ENCODE data around the gene CWC15.
A peak's percentile ranks its signal among the peaks of the same experiment; 100 is the strongest.

CWC15 gene

GRCh38 chr11:94928117-94928990 lies 45.0 kb downstream of the CWC15 start:
- no peak for TF ChIP-seq CTCF (IDR thresholded peaks at IDR 0.05; ENCODE audit: low read depth, low read length)
- no peak overlapping the region for H3K4me3 ChIP-seq (replicated peaks in 1 of 2; ENCODE audit: low read depth in 2 of 2, low read length in 2 of 2)
- DNase-seq (ENCODE audit: low read depth in 2 of 2): peak in 1 of 2 donors; percentile 31

GRCh38 chr11:94926698-94927237 lies 46.6 kb downstream of the CWC15 start:
- no peak for TF ChIP-seq CTCF (IDR thresholded peaks at IDR 0.05; ENCODE audit: low read depth, low read length)
- H3K4me3 ChIP-seq (replicated peaks in 1 of 2; ENCODE audit: low read depth in 2 of 2, low read length in 2 of 2): no peak overlapping the region
- DNase-seq (ENCODE audit: low read depth in 2 of 2): peak; percentile 96 to 98

GRCh38 chr11:94926271-94926625 lies 47.1 kb downstream of the CWC15 start:
- DNase-seq (ENCODE audit: low read depth in 2 of 2): no peak
- no peak for TF ChIP-seq CTCF (IDR thresholded peaks at IDR 0.05; ENCODE audit: low read depth, low read length)
- no peak overlapping the region for H3K4me3 ChIP-seq (replicated peaks in 1 of 2; ENCODE audit: low read depth in 2 of 2, low read length in 2 of 2)

- no peak overlapping the region for H3K4me3 ChIP-seq (replicated peaks in 1 of 2; ENCODE audit: low read depth in 2 of 2, low read length in 2 of 2)
- no peak for TF ChIP-seq CTCF (IDR thresholded peaks at IDR 0.05; ENCODE audit: low read depth, low read length)
- peak in 1 of 2 donors; percentile 10 for DNase-seq (ENCODE audit: low read depth in 2 of 2)
Observed at GRCh38 chr11:94925422-94926270, 47.7 kb downstream of the CWC15 start.

- TF ChIP-seq CTCF (IDR thresholded peaks at IDR 0.05; ENCODE audit: low read depth, low read length): no peak
- no peak overlapping the region for H3K4me3 ChIP-seq (replicated peaks in 1 of 2; ENCODE audit: low read depth in 2 of 2, low read length in 2 of 2)
- DNase-seq (ENCODE audit: low read depth in 2 of 2): no peak
Observed at GRCh38 chr11:94924612-94925011, 48.7 kb downstream of the CWC15 start.

GRCh38 chr11:94924171-94924572 lies 49.2 kb downstream of the CWC15 start:
- DNase-seq (ENCODE audit: low read depth in 2 of 2): no peak
- TF ChIP-seq CTCF (IDR thresholded peaks at IDR 0.05; ENCODE audit: low read depth, low read length): no peak
- no peak overlapping the region for H3K4me3 ChIP-seq (replicated peaks in 1 of 2; ENCODE audit: low read depth in 2 of 2, low read length in 2 of 2)

Data from cardiac fibroblast (primary cell).